HCT116 (cell line): Measurements from ENCODE around the gene LPAR1.

Experiments used
- CTCF ChIP-seq, 3 experiments: fragments of 200-600 bp in 1 of 3; sonication (generic) in 1 of 3; IDR thresholded peaks in 2 of 3; conservative IDR thresholded peaks in 1 of 3; 2 replicates each; pipeline ENCODE4 v1.5.1; 2012 to 2017; ENCODE audit warnings: low read depth in 2 of 3, low read length in 2 of 3, antibody characterized with exemption in 1 of 3, borderline replicate concordance in 1 of 3, control low read depth in 1 of 3, mild to moderate bottlenecking in 1 of 3, mixed read lengths in 1 of 3, mixed run types in 1 of 3, moderate library complexity in 1 of 3; ENCODE audit not compliant: insufficient read depth in 1 of 3
- EGR1 ChIP-seq: IDR thresholded peaks from 2 replicates; pipeline ENCODE4 v1.6.1; 2012; ENCODE audit warnings: low read depth
- EZH2 ChIP-seq: fragments of 200-600 bp; sonication (generic); IDR thresholded peaks from 2 replicates; pipeline ENCODE4 v1.6.1; 2017; ENCODE audit warnings: antibody characterized with exemption, mixed run types
- EZH2phosphoT487 ChIP-seq: fragments of 200-600 bp; IDR thresholded peaks from 2 replicates; pipeline ENCODE4 v1.6.1; 2018; ENCODE audit warnings: antibody characterized with exemption, borderline replicate concordance
- JUND ChIP-seq: IDR thresholded peaks from 2 replicates; pipeline ENCODE4 v1.6.1; 2012
- POLR2AphosphoS5 ChIP-seq: IDR thresholded peaks from 2 replicates; pipeline ENCODE4 v1.6.1; 2011; ENCODE audit warnings: mild to moderate bottlenecking, low read depth, low read length, moderate library complexity
- RAD21 ChIP-seq: IDR thresholded peaks from 2 replicates; pipeline ENCODE4 v1.6.1; 2012; ENCODE audit warnings: low read depth, mild to moderate bottlenecking
- SP1 ChIP-seq: IDR thresholded peaks from 2 replicates; pipeline ENCODE4 v1.6.1; 2012; ENCODE audit warnings: low read depth
- TCF7L2 ChIP-seq: IDR thresholded peaks from 2 replicates; pipeline ENCODE4 v1.7.0; 2011; ENCODE audit warnings: borderline replicate concordance, inconsistent platforms; ENCODE audit not compliant: insufficient read depth, insufficient read length; ENCODE audit errors: extremely low read depth

- TF ChIP-seq CTCF (IDR thresholded peaks at IDR 0.05 in 2 of 3, conservative IDR thresholded peaks at IDR 0.05 in 1 of 3; ENCODE audit: borderline replicate concordance in 1 of 3, insufficient read depth in 1 of 3, low read depth in 2 of 3, low read length in 2 of 3): no peak
- no peak for TF ChIP-seq EZH2
- TF ChIP-seq POLR2AphosphoS5: no peak
- no peak for TF ChIP-seq EZH2phosphoT487
- TF ChIP-seq TCF7L2: no peak
- no peak for TF ChIP-seq JUND
- TF ChIP-seq EGR1: no peak
- no peak for TF ChIP-seq SP1
- no peak for TF ChIP-seq RAD21
These were observed 151.4 kb downstream of the LPAR1 start for GRCh38 chr9:110886832-110887231.
